IMR-90 (cell line): ENCODE data around the gene MPP2. TPM values are rescaled to one million over a fixed set of nuclear protein-coding genes. Genes with fewer than 3 reads are reported as not detected.

Experiments
- ATAC-seq: fragments of 200-7000 bp; cut with Tn5 transposase; 2 replicates; pipeline ENCODE4 v1.9.1; 2020; ENCODE audit warnings: low read depth, mild to moderate bottlenecking, moderate library complexity
- BruUV-seq: library from RNA; stranded (reverse); fragments of 400-500 nt; replicated peaks from 2 replicates; lab custom pipeline; 2021; lab: Mats Ljungman, UMichigan
- CTCF ChIA-PET: fragments of 300-600 bp; formaldehyde crosslinking; extraction: SDS; loops from one replicate; lab custom pipeline; 2021; ENCODE audit warnings: antibody characterized with exemption; lab: Yijun Ruan, JAX
- POLR2A ChIA-PET: fragments of 300-600 bp; sonication (Branson Sonifier 250); formaldehyde crosslinking; loops from one replicate; lab custom pipeline; 2022; ENCODE audit warnings: antibody characterized with exemption; ENCODE audit not compliant: unreplicated experiment; lab: Charles Lee
- DNase-seq: peaks from one replicate; pipeline ENCODE4 v3.0.0; 2013
- H2AFZ ChIP-seq: replicated peaks from 2 replicates; pipeline ENCODE3; 2013; ENCODE audit warnings: low read length, mild to moderate bottlenecking; ENCODE audit not compliant: poor library complexity
- H2AK5ac ChIP-seq: 2 replicates; pipeline ENCODE4 v1.6.1; 2013; ENCODE audit warnings: low read depth, low read length, inconsistent platforms
- H2AK9ac ChIP-seq: replicated peaks from 2 replicates; pipeline ENCODE3; 2013; ENCODE audit warnings: mild to moderate bottlenecking, low read depth, low read length, moderate library complexity; ENCODE audit not compliant: poor library complexity
- H2BK120ac ChIP-seq: 2 replicates; pipeline ENCODE4 v1.6.1; 2013; ENCODE audit warnings: low read depth, low read length, inconsistent platforms
- H2BK15ac ChIP-seq: 3 replicates; pipeline ENCODE4 v1.6.1; 2013; ENCODE audit warnings: low read depth, low read length, inconsistent platforms
- H2BK20ac ChIP-seq: 2 replicates; pipeline ENCODE4 v1.6.1; 2013; ENCODE audit warnings: low read depth, mild to moderate bottlenecking, inconsistent platforms, low read length, moderate library complexity
- H2BK5ac ChIP-seq: 2 replicates; pipeline ENCODE4 v1.6.1; 2013; ENCODE audit warnings: mild to moderate bottlenecking, low read depth, low read length, inconsistent platforms; ENCODE audit not compliant: poor library complexity, severe bottlenecking
- H3K14ac ChIP-seq: replicated peaks from 2 replicates; pipeline ENCODE4 v1.6.1; 2013; ENCODE audit warnings: low read depth, low read length, inconsistent platforms
- H3K18ac ChIP-seq: 2 replicates; pipeline ENCODE4 v1.6.1; 2013; ENCODE audit warnings: low read depth, low read length, control low read depth
- H3K23ac ChIP-seq: 2 replicates; pipeline ENCODE4 v1.6.1; 2013; ENCODE audit warnings: low read depth, low read length, inconsistent platforms
- H3K27ac ChIP-seq: 2 replicates; pipeline ENCODE4 v1.5.1; 2013; ENCODE audit warnings: mild to moderate bottlenecking, control low read depth, low read length; ENCODE audit not compliant: insufficient read depth
- H3K27me3 ChIP-seq: 2 replicates; pipeline ENCODE4 v1.6.1; 2013; ENCODE audit warnings: low read length; ENCODE audit not compliant: control insufficient read depth, insufficient read depth
- H3K36me3 ChIP-seq: 2 replicates; pipeline ENCODE4 v1.6.1; 2013; ENCODE audit warnings: low read length, mixed read lengths; ENCODE audit not compliant: control insufficient read depth, insufficient read depth
- H3K4ac ChIP-seq: 2 replicates; pipeline ENCODE4 v1.6.1; 2013; ENCODE audit warnings: low read depth, low read length, inconsistent platforms
- H3K4me1 ChIP-seq: 2 replicates; pipeline ENCODE4 v1.6.1; 2013; ENCODE audit warnings: low read length, mixed read lengths; ENCODE audit not compliant: control insufficient read depth, insufficient read depth
- H3K4me2 ChIP-seq: 2 replicates; pipeline ENCODE4 v1.6.1; 2013; ENCODE audit warnings: low read depth, mild to moderate bottlenecking, control low read depth, low read length, moderate library complexity
- H3K4me3 ChIP-seq: 2 replicates; pipeline ENCODE4 v1.5.1; 2013; ENCODE audit warnings: low read depth, mild to moderate bottlenecking, control low read depth, low read length, moderate library complexity; ENCODE audit not compliant: insufficient read depth
- H3K56ac ChIP-seq: 2 replicates; pipeline ENCODE4 v1.6.1; 2013; ENCODE audit warnings: low read length, inconsistent platforms; ENCODE audit not compliant: insufficient read depth; ENCODE audit errors: extremely low read depth
- H3K79me1 ChIP-seq, 2 experiments: 2 replicates each; pipeline ENCODE4 v1.6.1; 2013; ENCODE audit warnings: low read length in 2 of 2, inconsistent platforms in 1 of 2, low read depth in 1 of 2
- H3K9ac ChIP-seq: 2 replicates; pipeline ENCODE4 v1.6.1; 2013; ENCODE audit warnings: low read depth, low read length, control low read depth
- H3K9me1 ChIP-seq: 2 replicates; pipeline ENCODE4 v1.6.1; 2013; ENCODE audit warnings: low read length, inconsistent platforms; ENCODE audit not compliant: insufficient read depth
- H3K9me3 ChIP-seq: 2 replicates; pipeline ENCODE4 v1.6.1; 2013; ENCODE audit warnings: low read length; ENCODE audit not compliant: control insufficient read depth, insufficient read depth
- H4K20me1 ChIP-seq: 2 replicates; pipeline ENCODE4 v1.6.1; 2013; ENCODE audit warnings: low read length, inconsistent platforms; ENCODE audit not compliant: insufficient read depth
- H4K5ac ChIP-seq: 2 replicates; pipeline ENCODE4 v1.6.1; 2013; ENCODE audit warnings: mild to moderate bottlenecking, low read depth, low read length, control low read depth
- H4K8ac ChIP-seq, 2 experiments: 2 replicates each; pipeline ENCODE4 v1.6.1; 2013; ENCODE audit warnings: low read depth in 2 of 2, low read length in 2 of 2, control low read depth in 1 of 2, inconsistent platforms in 1 of 2
- H4K91ac ChIP-seq: 2 replicates; pipeline ENCODE4 v1.6.1; 2013; ENCODE audit warnings: low read depth, low read length, inconsistent platforms; ENCODE audit not compliant: insufficient read depth
- MAZ ChIP-seq: IDR thresholded peaks from 2 replicates; pipeline ENCODE4 v1.6.1; 2012; ENCODE audit warnings: low read depth, mild to moderate bottlenecking, low read length, improper control_type of control experiment, moderate library complexity, borderline replicate concordance
- WGBS, 2 experiments: methylation state at CpG; one replicate each; pipeline versions ENCODE4 v1.1.5 to v1.1.7; 2013; ENCODE audit warnings: missing lambda C conversion rate in 2 of 2; ENCODE audit not compliant: insufficient read length in 1 of 2; ENCODE audit errors: extremely low coverage in 2 of 2; 5-methylcytosine and 5-hydroxymethylcytosine counted together
- dilution Hi-C: fragments of 300-500 bp; cut with HindIII; formaldehyde crosslinking; loops from one replicate; pipeline ENCODE4 v1.14.3; 2018; ENCODE audit warnings: low sequenced_read_pairs; ENCODE audit not compliant: unreplicated experiment
- in situ Hi-C: fragments of 300-500 bp; cut with MboI; formaldehyde crosslinking; loops from 3 replicates; pipeline ENCODE4 v1.14.3; 2019; ENCODE audit warnings: low sequenced_read_pairs, inconsistent platforms, mixed read lengths
- intact Hi-C: fragments of 100-400 bp; cut with micrococcal nuclease; formaldehyde crosslinking; loops from 2 replicates; pipeline ENCODE4 v1.10.0; 2022
- polyA plus RNA-seq, 3 experiments: library from polyadenylated mRNA; depleted of rRNA; stranded (reverse); fragments of >200 nt; gene quantifications; 2 replicates each; pipeline ENCODE4 v1.2.3, GENCODE V29; 2012; ENCODE audit warnings: low replicate concordance in 1 of 3
- total RNA-seq: library from RNA; depleted of rRNA; stranded (reverse); fragments of >200 nt; gene quantifications from 2 replicates; pipeline ENCODE4 v1.2.3, GENCODE V29; 2012
- TF ChIP-seq, protein P1 (sequence below): fragments of 150-350 bp; IDR thresholded peaks from 2 replicates; pipeline ENCODE4 v1.6.1; 2016; ENCODE audit warnings: low read depth, mild to moderate bottlenecking, low read length, moderate library complexity, borderline replicate concordance

Gene MPP2
- total and polyA plus RNA-seq, 2 of the 4 experiments (the other 2 are of a cell fraction), result 3.2 to 3.8 TPM

DNA sequence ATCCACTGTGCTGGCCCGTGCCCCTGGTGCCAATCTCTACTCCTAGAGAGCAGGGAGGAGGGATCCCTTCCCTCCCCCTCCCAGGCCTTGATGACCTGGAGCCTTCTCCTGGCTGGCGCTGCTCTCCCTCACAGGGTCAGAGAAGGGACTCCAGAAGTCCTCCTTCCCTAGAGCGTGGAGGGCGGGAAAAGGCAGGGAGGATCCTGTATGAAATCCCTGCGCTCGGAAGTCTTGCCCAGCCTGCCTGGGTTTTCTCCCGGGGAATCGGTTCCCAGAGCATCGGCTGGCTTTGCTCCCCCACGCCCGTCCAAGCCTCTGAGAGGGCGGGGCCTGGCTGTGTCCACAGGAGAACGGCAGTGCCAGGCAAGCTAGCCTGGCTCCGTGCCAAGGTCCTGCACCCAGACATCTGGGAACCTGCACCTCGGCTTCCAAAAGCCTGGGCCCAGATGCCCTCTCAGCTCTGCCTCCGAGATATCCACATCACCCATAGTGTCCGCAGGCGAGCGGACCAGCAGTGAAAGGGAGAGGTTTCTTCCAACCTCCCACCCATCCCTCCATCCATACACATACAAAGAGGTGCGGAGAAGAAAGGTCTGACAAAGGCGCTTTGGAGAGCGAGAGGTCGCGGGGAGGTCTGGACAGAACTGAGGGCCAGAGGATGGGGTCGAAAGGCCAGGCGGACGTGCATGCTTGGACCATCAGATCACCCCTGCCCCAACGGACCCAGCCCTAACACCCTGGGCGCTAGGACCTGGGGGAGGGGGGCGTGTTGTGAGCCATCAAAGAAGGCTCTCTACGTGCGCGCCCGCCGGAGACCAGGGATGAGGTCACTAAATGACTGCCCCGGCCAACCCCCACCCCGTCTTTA lies 1.1 kb downstream of the MPP2 start:
- no peak overlapping the region for H3K9ac ChIP-seq
- H3K18ac ChIP-seq, result no peak overlapping the region
- intact Hi-C loops, result no loop called here
- H2AK9ac ChIP-seq, result peak overlapping the region; percentile 82
- H3K9me3 ChIP-seq, result no peaks in the 10 kb centered on the region
- no peak overlapping the region for H3K27ac ChIP-seq
- peak; percentile 42 for ATAC-seq
- H3K14ac ChIP-seq, result no peak overlapping the region
- WGBS, 2 experiments, result 0% methylated on average over 14 of the region's 37 CpGs; no CpG with 5 or more reads in 1 of the 2 experiments
- no peak overlapping the region for H2BK15ac ChIP-seq
- H3K27me3 ChIP-seq, result peaks cover 7% of the 10 kb centered on the region; the same call in 1 of the 2 replicates
- no peak overlapping the region for H2AK5ac ChIP-seq
- H4K8ac ChIP-seq, result no peak overlapping the region
- POLR2A ChIA-PET, result no interaction called here
- no peak overlapping the region; the same call in 1 of the 2 replicates for H4K91ac ChIP-seq
- no TSS peak for BruUV-seq
- no peak overlapping the region for H3K23ac ChIP-seq
- peak overlapping the region; percentile 68 for H3K4me2 ChIP-seq
- H2BK5ac ChIP-seq, result no peak overlapping the region
- no peak overlapping the region for H2BK20ac ChIP-seq
- dilution Hi-C loops, result no loop called here
- peak overlapping the region; percentile 57 for H3K4me3 ChIP-seq
- TF ChIP-seq, protein P1, sequence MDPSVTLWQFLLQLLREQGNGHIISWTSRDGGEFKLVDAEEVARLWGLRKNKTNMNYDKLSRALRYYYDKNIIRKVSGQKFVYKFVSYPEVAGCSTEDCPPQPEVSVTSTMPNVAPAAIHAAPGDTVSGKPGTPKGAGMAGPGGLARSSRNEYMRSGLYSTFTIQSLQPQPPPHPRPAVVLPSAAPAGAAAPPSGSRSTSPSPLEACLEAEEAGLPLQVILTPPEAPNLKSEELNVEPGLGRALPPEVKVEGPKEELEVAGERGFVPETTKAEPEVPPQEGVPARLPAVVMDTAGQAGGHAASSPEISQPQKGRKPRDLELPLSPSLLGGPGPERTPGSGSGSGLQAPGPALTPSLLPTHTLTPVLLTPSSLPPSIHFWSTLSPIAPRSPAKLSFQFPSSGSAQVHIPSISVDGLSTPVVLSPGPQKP, result no peak
- TF ChIP-seq MAZ, result peak; percentile 25; the same call in 1 of the 2 replicates
- H3K56ac ChIP-seq, result no peak overlapping the region
- H4K5ac ChIP-seq, result no peak overlapping the region
- in situ Hi-C loops, result no loop called here
- peak overlapping the region; percentile 82 for H2AFZ ChIP-seq
- H2BK120ac ChIP-seq, result no peak overlapping the region
- H3K4ac ChIP-seq, result no peak overlapping the region
- 0 out of 2 replicates have a peak, but pooled peaks cover 4% of the 10 kb centered on the region for H3K9me1 ChIP-seq
- H4K20me1 ChIP-seq, result peaks cover 8% of the 10 kb centered on the region
- CTCF ChIA-PET, result interaction anchor here (0.7 to 1.9 kb wide), 2 partner anchors 28 to 34 kb away, joined by 4 to 6 read pairs; no protein-coding TSS in a partner anchor
- peak; percentile 45 for DNase-seq
- H3K36me3 ChIP-seq, result no peaks in the 10 kb centered on the region
- peaks cover 6% of the 10 kb centered on the region for H3K4me1 ChIP-seq
- no peaks in the 10 kb centered on the region for H3K79me1 ChIP-seq
